ENCODE data around the gene TTC24.
A peak's percentile ranks its signal among the peaks of the same experiment; 100 is the strongest.
"Not testable (repeated sequence)": the region's sequence is repeated elsewhere in the genome, so short reads cannot be mapped to it uniquely, and the experiment has no call there.

Gene TTC24

GRCh38 chr1:156608036-156608674, 28.6 kb downstream of the TTC24 start:
- Histone ChIP-seq H3K36me3 (ENCODE audit: low read length) (no peaks in the 10 kb centered on the region), H3K9ac (ENCODE audit: low read length) (no peak overlapping the region), H4K20me1 (ENCODE audit: low read depth, low read length) (no peaks in the 10 kb centered on the region), H3K27me3 (ENCODE audit: low read length) (no peaks in the 10 kb centered on the region), H2AFZ (ENCODE audit: low read depth, low read length, severe bottlenecking) (no peak overlapping the region), H3K9me3 (ENCODE audit: insufficient read depth, low read length) (no peaks in the 10 kb centered on the region), H3K4me2 (ENCODE audit: low read depth, low read length, poor library complexity, severe bottlenecking) (peak overlapping the region; percentile 3), H3F3A (ENCODE audit: insufficient read depth) (peaks cover under 1% of the 10 kb centered on the region; the same call in 1 of the 2 replicates), H3K79me2 (ENCODE audit: insufficient read depth, low read length) (no peaks in the 10 kb centered on the region), H3K27ac (ENCODE audit: low read depth, low read length) (no peak overlapping the region), H3K4me3 (ENCODE audit: insufficient read depth, low read length, poor library complexity, severe bottlenecking) (no peak overlapping the region), H3K9me2 (replicated peaks; ENCODE audit: insufficient read depth, low read length) (no peaks in the 10 kb centered on the region)
- no peak for TF ChIP-seq EZH2phosphoT487 (conservative IDR thresholded peaks at IDR 0.05; ENCODE audit: low read length)
- peak; percentile 55 for TF ChIP-seq CTCF (IDR thresholded peaks at IDR 0.05; ENCODE audit: insufficient read depth, low read length, poor library complexity, severe bottlenecking)

GRCh38 chr1:156608981-156609380, 29.5 kb downstream of the TTC24 start:
- no peaks in the 10 kb centered on the region for H3K27me3 ChIP-seq (ENCODE audit: low read length)
- no peak overlapping the region for H3K4me3 ChIP-seq (ENCODE audit: insufficient read depth, low read length, poor library complexity, severe bottlenecking)
- H3F3A ChIP-seq (ENCODE audit: insufficient read depth), result no peaks in the 10 kb centered on the region; the same call in 1 of the 2 replicates
- no peaks in the 10 kb centered on the region for H3K36me3 ChIP-seq (ENCODE audit: low read length)
- H3K9me2 ChIP-seq (replicated peaks; ENCODE audit: insufficient read depth, low read length), result no peaks in the 10 kb centered on the region
- H3K79me2 ChIP-seq (ENCODE audit: insufficient read depth, low read length), result no peaks in the 10 kb centered on the region
- H3K27ac ChIP-seq (ENCODE audit: low read depth, low read length), result no peak overlapping the region
- no peak overlapping the region for H2AFZ ChIP-seq (ENCODE audit: low read depth, low read length, severe bottlenecking)
- no peaks in the 10 kb centered on the region for H3K9me3 ChIP-seq (ENCODE audit: insufficient read depth, low read length)
- H4K20me1 ChIP-seq (ENCODE audit: low read depth, low read length), result no peaks in the 10 kb centered on the region
- no peak overlapping the region for H3K9ac ChIP-seq (ENCODE audit: low read length)
- TF ChIP-seq CTCF (IDR thresholded peaks at IDR 0.05; ENCODE audit: insufficient read depth, low read length, poor library complexity, severe bottlenecking), result peak; percentile 64
- no peak for TF ChIP-seq EZH2phosphoT487 (conservative IDR thresholded peaks at IDR 0.05; ENCODE audit: low read length)
- H3K4me2 ChIP-seq (ENCODE audit: low read depth, low read length, poor library complexity, severe bottlenecking), result no peak overlapping the region

GRCh38 chr1:156610072-156610471, 30.5 kb downstream of the TTC24 start:
- not testable (repeated sequence) for H3K4me2 ChIP-seq (ENCODE audit: low read depth, low read length, poor library complexity, severe bottlenecking); H3K79me2 ChIP-seq (ENCODE audit: insufficient read depth, low read length); H3F3A ChIP-seq (ENCODE audit: insufficient read depth); H4K20me1 ChIP-seq (ENCODE audit: low read depth, low read length); H2AFZ ChIP-seq (ENCODE audit: low read depth, low read length, severe bottlenecking); H3K9me2 ChIP-seq (replicated peaks; ENCODE audit: insufficient read depth, low read length); H3K9ac ChIP-seq (ENCODE audit: low read length); H3K4me3 ChIP-seq (ENCODE audit: insufficient read depth, low read length, poor library complexity, severe bottlenecking); H3K27me3 ChIP-seq (ENCODE audit: low read length); H3K36me3 ChIP-seq (ENCODE audit: low read length); H3K9me3 ChIP-seq (ENCODE audit: insufficient read depth, low read length); H3K27ac ChIP-seq (ENCODE audit: low read depth, low read length)

GRCh38 chr1:156612666-156613065, 33.1 kb downstream of the TTC24 start:
- Histone ChIP-seq H3K79me2 (ENCODE audit: insufficient read depth, low read length) (no peaks in the 10 kb centered on the region), H3K9ac (ENCODE audit: low read length) (no peak overlapping the region), H3K36me3 (ENCODE audit: low read length) (no peaks in the 10 kb centered on the region), H2AFZ (ENCODE audit: low read depth, low read length, severe bottlenecking) (no peak overlapping the region), H3K9me3 (ENCODE audit: insufficient read depth, low read length) (no peaks in the 10 kb centered on the region), H3K27ac (ENCODE audit: low read depth, low read length) (no peak overlapping the region), H3F3A (ENCODE audit: insufficient read depth) (no peaks in the 10 kb centered on the region; the same call in 1 of the 2 replicates), H4K20me1 (ENCODE audit: low read depth, low read length) (no peaks in the 10 kb centered on the region), H3K9me2 (replicated peaks; ENCODE audit: insufficient read depth, low read length) (no peaks in the 10 kb centered on the region), H3K4me2 (ENCODE audit: low read depth, low read length, poor library complexity, severe bottlenecking) (no peak overlapping the region), H3K27me3 (ENCODE audit: low read length) (no peaks in the 10 kb centered on the region), H3K4me3 (ENCODE audit: insufficient read depth, low read length, poor library complexity, severe bottlenecking) (no peak overlapping the region)
- no peak for TF ChIP-seq EZH2phosphoT487 (conservative IDR thresholded peaks at IDR 0.05; ENCODE audit: low read length)
- no peak for TF ChIP-seq CTCF (IDR thresholded peaks at IDR 0.05; ENCODE audit: insufficient read depth, low read length, poor library complexity, severe bottlenecking)

All from SU-DHL-6 (cell line).